ENCODE data around the gene ZNF574.

Gene ZNF574

DNA sequence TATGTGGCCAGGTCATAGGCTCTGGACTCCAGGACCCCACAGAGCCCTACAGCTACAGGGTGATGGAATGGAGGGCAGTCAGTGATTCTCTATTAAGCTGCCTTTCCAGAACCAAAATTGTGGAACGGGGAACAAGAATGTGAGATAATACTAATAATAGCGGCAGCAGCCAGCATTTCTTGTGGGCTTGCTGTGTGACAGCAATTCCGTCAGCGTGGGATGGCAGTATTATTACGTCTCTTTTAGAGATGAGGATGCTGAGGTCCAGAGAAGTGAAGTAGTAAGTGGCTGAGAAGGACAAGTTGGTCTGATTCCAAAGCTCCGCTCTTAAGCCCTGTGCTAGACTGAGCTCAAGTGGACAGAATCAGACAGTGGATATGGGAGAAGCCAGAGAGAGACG is 30.4 kb upstream of the ZNF574 start:
- H3K27me3 ChIP-seq (ENCODE audit: insufficient read depth, poor library complexity, severe bottlenecking), result no peaks in the 10 kb centered on the region
- no peak for DNase-seq (ENCODE audit: low read depth in 1 of 2, low spot score in 1 of 2)

DNA sequence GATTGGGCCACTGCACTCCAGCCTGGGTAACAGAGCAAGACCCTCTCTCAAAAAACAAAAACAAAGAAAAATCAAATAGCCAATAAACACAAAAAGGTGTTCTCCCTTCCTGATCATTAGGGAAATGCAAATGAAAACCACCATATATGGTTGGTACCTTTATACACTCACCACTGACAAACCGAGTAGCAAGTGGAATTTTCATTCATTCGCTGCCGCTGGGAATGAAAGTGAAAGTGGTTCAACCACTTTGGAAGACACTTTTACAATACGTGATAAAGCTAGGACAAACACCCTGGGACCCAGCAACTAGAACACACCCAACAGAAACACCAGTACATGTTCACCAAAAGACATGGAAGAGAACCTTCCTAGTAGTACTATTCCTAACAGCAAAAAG is 27.0 kb upstream of the ZNF574 start:
- no peak for DNase-seq (ENCODE audit: low read depth in 1 of 2, low spot score in 1 of 2)
- H3K27me3 ChIP-seq (ENCODE audit: insufficient read depth, poor library complexity, severe bottlenecking), result no peaks in the 10 kb centered on the region
- H3K27ac ChIP-seq (replicated peaks), result no peak overlapping the region
- no peak overlapping the region for H3K4me3 ChIP-seq (replicated peaks; ENCODE audit: insufficient read depth, low read length)
- TF ChIP-seq POLR2AphosphoS5 (IDR thresholded peaks at IDR 0.05; ENCODE audit: low read depth) (no peak), SPI1 (IDR thresholded peaks at IDR 0.05; ENCODE audit: borderline replicate concordance, low read depth) (no peak)
- TF ChIP-seq, protein P1, sequence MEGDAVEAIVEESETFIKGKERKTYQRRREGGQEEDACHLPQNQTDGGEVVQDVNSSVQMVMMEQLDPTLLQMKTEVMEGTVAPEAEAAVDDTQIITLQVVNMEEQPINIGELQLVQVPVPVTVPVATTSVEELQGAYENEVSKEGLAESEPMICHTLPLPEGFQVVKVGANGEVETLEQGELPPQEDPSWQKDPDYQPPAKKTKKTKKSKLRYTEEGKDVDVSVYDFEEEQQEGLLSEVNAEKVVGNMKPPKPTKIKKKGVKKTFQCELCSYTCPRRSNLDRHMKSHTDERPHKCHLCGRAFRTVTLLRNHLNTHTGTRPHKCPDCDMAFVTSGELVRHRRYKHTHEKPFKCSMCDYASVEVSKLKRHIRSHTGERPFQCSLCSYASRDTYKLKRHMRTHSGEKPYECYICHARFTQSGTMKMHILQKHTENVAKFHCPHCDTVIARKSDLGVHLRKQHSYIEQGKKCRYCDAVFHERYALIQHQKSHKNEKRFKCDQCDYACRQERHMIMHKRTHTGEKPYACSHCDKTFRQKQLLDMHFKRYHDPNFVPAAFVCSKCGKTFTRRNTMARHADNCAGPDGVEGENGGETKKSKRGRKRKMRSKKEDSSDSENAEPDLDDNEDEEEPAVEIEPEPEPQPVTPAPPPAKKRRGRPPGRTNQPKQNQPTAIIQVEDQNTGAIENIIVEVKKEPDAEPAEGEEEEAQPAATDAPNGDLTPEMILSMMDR (IDR thresholded peaks at IDR 0.05; ENCODE audit: insufficient read depth, low read length), result no peak

More for the DNA sequence above, 30.4 kb upstream of the ZNF574 start:
- TF ChIP-seq, protein P2, sequence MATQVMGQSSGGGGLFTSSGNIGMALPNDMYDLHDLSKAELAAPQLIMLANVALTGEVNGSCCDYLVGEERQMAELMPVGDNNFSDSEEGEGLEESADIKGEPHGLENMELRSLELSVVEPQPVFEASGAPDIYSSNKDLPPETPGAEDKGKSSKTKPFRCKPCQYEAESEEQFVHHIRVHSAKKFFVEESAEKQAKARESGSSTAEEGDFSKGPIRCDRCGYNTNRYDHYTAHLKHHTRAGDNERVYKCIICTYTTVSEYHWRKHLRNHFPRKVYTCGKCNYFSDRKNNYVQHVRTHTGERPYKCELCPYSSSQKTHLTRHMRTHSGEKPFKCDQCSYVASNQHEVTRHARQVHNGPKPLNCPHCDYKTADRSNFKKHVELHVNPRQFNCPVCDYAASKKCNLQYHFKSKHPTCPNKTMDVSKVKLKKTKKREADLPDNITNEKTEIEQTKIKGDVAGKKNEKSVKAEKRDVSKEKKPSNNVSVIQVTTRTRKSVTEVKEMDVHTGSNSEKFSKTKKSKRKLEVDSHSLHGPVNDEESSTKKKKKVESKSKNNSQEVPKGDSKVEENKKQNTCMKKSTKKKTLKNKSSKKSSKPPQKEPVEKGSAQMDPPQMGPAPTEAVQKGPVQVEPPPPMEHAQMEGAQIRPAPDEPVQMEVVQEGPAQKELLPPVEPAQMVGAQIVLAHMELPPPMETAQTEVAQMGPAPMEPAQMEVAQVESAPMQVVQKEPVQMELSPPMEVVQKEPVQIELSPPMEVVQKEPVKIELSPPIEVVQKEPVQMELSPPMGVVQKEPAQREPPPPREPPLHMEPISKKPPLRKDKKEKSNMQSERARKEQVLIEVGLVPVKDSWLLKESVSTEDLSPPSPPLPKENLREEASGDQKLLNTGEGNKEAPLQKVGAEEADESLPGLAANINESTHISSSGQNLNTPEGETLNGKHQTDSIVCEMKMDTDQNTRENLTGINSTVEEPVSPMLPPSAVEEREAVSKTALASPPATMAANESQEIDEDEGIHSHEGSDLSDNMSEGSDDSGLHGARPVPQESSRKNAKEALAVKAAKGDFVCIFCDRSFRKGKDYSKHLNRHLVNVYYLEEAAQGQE (IDR thresholded peaks at IDR 0.05; ENCODE audit: insufficient replicate concordance, low read depth), result no peak
- TF ChIP-seq POLR2AphosphoS5 (IDR thresholded peaks at IDR 0.05; ENCODE audit: low read depth), result no peak
- TF ChIP-seq GABPA (IDR thresholded peaks at IDR 0.05; ENCODE audit: low read depth), result no peak
- TF ChIP-seq SPI1 (IDR thresholded peaks at IDR 0.05; ENCODE audit: borderline replicate concordance, low read depth), result no peak
- Histone ChIP-seq H3K4me3 (replicated peaks; ENCODE audit: insufficient read depth, low read length) (no peak overlapping the region), H3K27ac (replicated peaks) (no peak overlapping the region)

DNA sequence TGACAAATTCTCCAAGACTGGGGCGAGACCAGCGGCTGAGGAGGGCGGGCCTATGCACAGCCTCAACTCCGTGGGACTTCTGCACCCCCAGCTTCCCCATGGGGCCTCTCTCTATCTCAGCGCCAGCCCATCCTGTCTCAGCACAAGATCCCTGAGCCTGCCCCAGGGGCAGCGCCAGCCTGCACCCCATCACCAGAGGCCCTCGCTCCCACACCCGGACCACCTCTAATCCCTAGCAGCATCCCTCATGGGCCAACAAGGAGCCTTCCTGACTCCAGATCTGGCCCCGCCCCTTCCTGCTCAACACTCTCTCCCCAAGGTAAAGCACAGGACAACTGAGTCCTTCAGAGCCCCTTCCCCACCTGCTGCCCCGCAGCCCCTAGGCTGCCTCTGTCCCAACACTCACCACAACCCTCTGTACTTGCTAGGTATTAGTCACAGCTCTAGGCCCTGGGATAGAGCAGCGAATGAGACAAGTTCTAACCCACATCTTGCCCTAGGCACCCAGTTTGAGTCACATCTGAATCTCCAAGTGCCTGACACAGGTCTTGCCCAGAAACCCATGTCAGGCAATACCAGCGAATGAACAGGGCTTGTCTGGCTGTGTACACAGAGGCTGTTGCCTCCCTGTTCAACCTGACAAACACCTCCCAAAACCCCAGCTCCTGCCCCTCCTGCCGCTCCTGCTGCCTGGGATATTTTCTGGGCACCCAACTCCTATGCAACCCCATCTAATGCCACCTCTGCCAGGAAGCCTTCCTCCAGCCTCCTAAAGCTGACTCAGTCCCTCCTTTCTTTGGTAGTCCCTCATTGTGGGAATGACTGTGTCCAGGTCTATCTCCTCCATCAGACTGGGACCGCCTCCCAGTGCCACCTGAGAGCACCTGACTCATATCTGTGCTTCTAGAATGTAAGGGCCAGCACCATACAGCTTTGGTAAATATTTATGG is 24.5 kb upstream of the ZNF574 start:
- TF ChIP-seq, protein P1 (IDR thresholded peaks at IDR 0.05; ENCODE audit: insufficient read depth, low read length), result no peak
- no peak for TF ChIP-seq GABPA (IDR thresholded peaks at IDR 0.05; ENCODE audit: low read depth)
- TF ChIP-seq, protein P2 (IDR thresholded peaks at IDR 0.05; ENCODE audit: insufficient replicate concordance, low read depth), result no peak
- no peak for TF ChIP-seq SPI1 (IDR thresholded peaks at IDR 0.05; ENCODE audit: borderline replicate concordance, low read depth)
- no peak for TF ChIP-seq POLR2AphosphoS5 (IDR thresholded peaks at IDR 0.05; ENCODE audit: low read depth)
- no peak overlapping the region for H3K27ac ChIP-seq (replicated peaks)
- H3K4me3 ChIP-seq (replicated peaks; ENCODE audit: insufficient read depth, low read length), result no peak overlapping the region
- H3K27me3 ChIP-seq (ENCODE audit: insufficient read depth, poor library complexity, severe bottlenecking), result no peaks in the 10 kb centered on the region
- DNase-seq (ENCODE audit: low read depth in 1 of 2, low spot score in 1 of 2), result no peak

DNA sequence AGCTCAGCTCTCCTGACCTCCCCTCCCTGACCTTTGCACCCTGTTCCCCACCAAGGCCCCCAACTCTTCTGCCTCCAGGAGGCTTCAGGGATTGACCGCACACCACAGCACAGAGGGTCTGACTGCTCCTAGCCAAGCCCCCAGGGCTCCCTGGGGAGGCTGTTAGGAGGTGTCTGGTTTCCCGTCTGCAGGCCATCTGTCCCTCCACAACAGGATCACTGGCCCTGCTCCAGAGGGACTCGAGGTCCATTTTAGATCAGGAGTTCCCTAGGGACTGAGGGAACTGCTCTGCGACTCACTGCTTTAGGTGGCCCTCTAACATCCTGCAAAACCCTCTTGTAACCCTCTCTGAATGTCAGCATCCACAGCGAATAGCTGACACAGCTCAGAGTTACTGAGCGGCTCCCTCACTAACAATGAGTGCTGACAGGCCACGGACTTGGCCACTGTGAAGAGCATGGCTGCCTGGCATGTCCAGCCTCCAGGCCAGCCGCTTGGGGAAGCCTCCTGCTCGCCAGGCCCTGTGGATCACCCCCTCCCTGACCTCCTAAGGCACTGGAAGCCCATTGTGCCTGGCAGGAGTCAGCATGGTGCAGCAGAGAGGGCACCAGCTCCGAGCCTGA is 23.6 kb upstream of the ZNF574 start:
- no peak overlapping the region for H3K27ac ChIP-seq (replicated peaks)
- H3K4me3 ChIP-seq (replicated peaks; ENCODE audit: insufficient read depth, low read length), result no peak overlapping the region
- no peaks in the 10 kb centered on the region for H3K27me3 ChIP-seq (ENCODE audit: insufficient read depth, poor library complexity, severe bottlenecking)
- TF ChIP-seq SPI1 (IDR thresholded peaks at IDR 0.05; ENCODE audit: borderline replicate concordance, low read depth), result no peak
- TF ChIP-seq, protein P2 (IDR thresholded peaks at IDR 0.05; ENCODE audit: insufficient replicate concordance, low read depth), result no peak
- TF ChIP-seq, protein P1 (IDR thresholded peaks at IDR 0.05; ENCODE audit: insufficient read depth, low read length), result no peak
- no peak for TF ChIP-seq POLR2AphosphoS5 (IDR thresholded peaks at IDR 0.05; ENCODE audit: low read depth)
- no peak for TF ChIP-seq GABPA (IDR thresholded peaks at IDR 0.05; ENCODE audit: low read depth)
- no peak for DNase-seq (ENCODE audit: low read depth in 1 of 2, low spot score in 1 of 2)

All from HL-60 (cell line).